Activated T-cell treated with anti-CD3 and anti-CD28 coated beads, Interleukin-2, amount 50 U/mL, for 48 hours (primary cell): ENCODE results near the gene ADCY7.
A peak's percentile ranks its signal among the peaks of the same experiment; 100 is the strongest.

Experiments
- DNase-seq, 2 experiments: peaks; one replicate each; pipeline ENCODE4 v3.0.0-alpha.2; 2020

ADCY7 gene

GRCh38 chr16:50300942-50301625, 34.7 kb downstream of the ADCY7 start:
- DNase-seq: no peak

GRCh38 chr16:50301626-50302471, 35.5 kb downstream of the ADCY7 start:
- no peak for DNase-seq

- DNase-seq: no peak
Measured at GRCh38 chr16:50302472-50303005, 36.2 kb downstream of the ADCY7 start.

- no peak for DNase-seq
Measured at GRCh38 chr16:50303041-50303604, 36.8 kb downstream of the ADCY7 start.

- no peak for DNase-seq
Measured at GRCh38 chr16:50303605-50304466, 37.5 kb downstream of the ADCY7 start.

- DNase-seq: no peak
Measured at GRCh38 chr16:50304467-50305440, 38.4 kb downstream of the ADCY7 start.

- no peak for DNase-seq
Measured at GRCh38 chr16:50305441-50306061, 39.2 kb downstream of the ADCY7 start.

- no peak for DNase-seq
Measured at GRCh38 chr16:50306287-50306686, 39.9 kb downstream of the ADCY7 start.

GRCh38 chr16:50308237-50308965, 42.0 kb downstream of the ADCY7 start:
- peak; percentile 12 for DNase-seq

- peak; percentile 16 to 17 for DNase-seq
Measured at GRCh38 chr16:50309156-50309526, 42.8 kb downstream of the ADCY7 start.

GRCh38 chr16:50309527-50310307, 43.4 kb downstream of the ADCY7 start:
- peak; percentile 19 to 20 for DNase-seq

- peak; percentile 19 to 20 for DNase-seq
Measured at GRCh38 chr16:50310308-50311133, 44.2 kb downstream of the ADCY7 start.

GRCh38 chr16:50311134-50311528, 44.8 kb downstream of the ADCY7 start:
- peak in 1 of 2 experiments; percentile 19 for DNase-seq

- DNase-seq: peak; percentile 19
Measured at GRCh38 chr16:50311891-50312501, 45.6 kb downstream of the ADCY7 start.

GRCh38 chr16:50313596-50314478, 47.5 kb downstream of the ADCY7 start:
- DNase-seq: peak; percentile 51 to 60

GRCh38 chr16:50314665-50315064, 48.3 kb downstream of the ADCY7 start:
- peak in 1 of 2 experiments; percentile 13 for DNase-seq
